ENCODE data around the gene LNPK. TPM values are rescaled to one million over a fixed set of nuclear protein-coding genes. Genes with fewer than 3 reads are reported as not detected.

The LNPK gene
- total RNA-seq, 1 donor from 2014 or later: 36.1 TPM

DNA sequence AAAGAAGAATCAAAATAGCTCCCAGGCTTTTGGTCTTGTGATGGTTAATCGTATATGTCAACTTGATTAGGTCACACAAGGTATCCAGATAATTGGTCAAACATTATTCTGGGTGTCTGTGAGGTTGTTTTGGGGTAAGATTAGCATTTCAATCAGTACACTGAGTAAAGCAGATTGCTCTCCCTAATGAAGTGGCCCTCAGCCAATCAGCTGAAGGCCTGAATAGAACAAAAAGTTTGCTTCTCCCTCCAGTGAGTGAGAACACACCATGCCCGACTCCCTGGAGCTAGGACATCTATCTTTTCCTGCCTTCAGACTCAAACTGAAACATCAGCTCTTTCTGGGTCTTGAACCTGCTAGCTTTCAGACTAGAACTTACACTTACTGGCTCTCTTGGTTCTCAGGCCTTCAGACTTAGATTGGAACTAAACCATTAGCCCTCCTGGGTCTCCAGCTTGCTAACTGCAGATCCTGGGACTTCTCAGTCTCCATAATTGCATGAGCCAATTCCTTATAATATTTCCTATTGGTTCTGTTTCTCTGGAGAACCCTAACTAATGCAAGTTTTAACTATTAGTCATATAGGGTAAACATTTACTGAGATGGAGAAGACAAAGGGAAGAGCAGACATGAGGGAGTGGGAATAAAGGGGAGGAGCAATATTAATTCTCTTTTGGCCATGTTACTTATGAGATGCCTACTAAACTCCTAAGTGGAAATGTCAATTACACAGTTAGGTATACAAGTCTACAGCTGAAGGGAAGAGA lies 25.5 kb downstream of the LNPK start:
- no peak overlapping the region for H3K4me3 ChIP-seq
- no peak overlapping the region for H2AFZ ChIP-seq (replicated peaks)
- Mint-ChIP-seq H3K36me3 (peaks cover 41% of the 10 kb centered on the region), H3K9me3 (peaks cover 4% of the 10 kb centered on the region), H3K27ac (no peak overlapping the region), H3K4me3 (no peak overlapping the region), H3K27me3 (ENCODE audit: insufficient read depth, low read depth) (no peaks in the 10 kb centered on the region), H3K4me1 (peaks cover 7% of the 10 kb centered on the region)
- no peak overlapping the region for H3K27ac ChIP-seq
- H3K4me2 ChIP-seq: no peak overlapping the region
- no peak for DNase-seq (ENCODE audit: low spot score)
- H3K9ac ChIP-seq: no peak overlapping the region
- peaks cover 6% of the 10 kb centered on the region for H4K20me1 ChIP-seq (ENCODE audit: low read depth)
- H3F3A ChIP-seq (ENCODE audit: low read depth): peaks cover 18% of the 10 kb centered on the region
- H3K9me3 ChIP-seq (ENCODE audit: low read depth): peaks cover 7% of the 10 kb centered on the region
- H3K36me3 ChIP-seq: peaks cover 15% of the 10 kb centered on the region
- H3K27me3 ChIP-seq: no peaks in the 10 kb centered on the region
- peaks cover 19% of the 10 kb centered on the region for H3K4me1 ChIP-seq
- TF ChIP-seq EZH2 (IDR thresholded peaks at IDR 0.05) (no peak), EZH2phosphoT487 (IDR thresholded peaks at IDR 0.05) (no peak)
- TF ChIP-seq, protein P1, sequence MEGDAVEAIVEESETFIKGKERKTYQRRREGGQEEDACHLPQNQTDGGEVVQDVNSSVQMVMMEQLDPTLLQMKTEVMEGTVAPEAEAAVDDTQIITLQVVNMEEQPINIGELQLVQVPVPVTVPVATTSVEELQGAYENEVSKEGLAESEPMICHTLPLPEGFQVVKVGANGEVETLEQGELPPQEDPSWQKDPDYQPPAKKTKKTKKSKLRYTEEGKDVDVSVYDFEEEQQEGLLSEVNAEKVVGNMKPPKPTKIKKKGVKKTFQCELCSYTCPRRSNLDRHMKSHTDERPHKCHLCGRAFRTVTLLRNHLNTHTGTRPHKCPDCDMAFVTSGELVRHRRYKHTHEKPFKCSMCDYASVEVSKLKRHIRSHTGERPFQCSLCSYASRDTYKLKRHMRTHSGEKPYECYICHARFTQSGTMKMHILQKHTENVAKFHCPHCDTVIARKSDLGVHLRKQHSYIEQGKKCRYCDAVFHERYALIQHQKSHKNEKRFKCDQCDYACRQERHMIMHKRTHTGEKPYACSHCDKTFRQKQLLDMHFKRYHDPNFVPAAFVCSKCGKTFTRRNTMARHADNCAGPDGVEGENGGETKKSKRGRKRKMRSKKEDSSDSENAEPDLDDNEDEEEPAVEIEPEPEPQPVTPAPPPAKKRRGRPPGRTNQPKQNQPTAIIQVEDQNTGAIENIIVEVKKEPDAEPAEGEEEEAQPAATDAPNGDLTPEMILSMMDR (IDR thresholded peaks at IDR 0.05): no peak
- H3K79me2 ChIP-seq (ENCODE audit: low read depth): no peaks in the 10 kb centered on the region

DNA sequence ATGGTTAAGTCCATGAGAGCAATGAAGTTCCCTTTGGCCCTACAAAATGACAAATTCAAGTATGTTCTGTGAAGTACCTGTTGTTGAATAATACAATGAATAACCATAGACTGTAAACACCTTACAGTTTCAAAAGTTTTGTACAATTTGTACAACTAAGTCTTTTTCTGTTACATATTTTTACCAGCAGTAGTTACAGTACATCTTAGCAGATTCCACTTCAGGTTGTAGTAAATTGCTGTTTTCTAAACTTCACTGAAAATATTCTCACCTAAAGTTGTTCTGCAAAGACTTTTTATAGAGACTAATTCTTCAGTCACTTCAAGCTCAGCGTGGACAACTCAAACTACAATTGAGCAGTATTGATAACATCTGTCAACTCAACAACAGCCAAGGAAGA lies 28.7 kb downstream of the LNPK start:
- no peak overlapping the region for H3K4me2 ChIP-seq
- Mint-ChIP-seq H3K4me1 (no peaks in the 10 kb centered on the region), H3K27ac (no peak overlapping the region), H3K27me3 (ENCODE audit: insufficient read depth, low read depth) (no peaks in the 10 kb centered on the region), H3K36me3 (peaks cover 39% of the 10 kb centered on the region), H3K9me3 (peaks cover 4% of the 10 kb centered on the region), H3K4me3 (no peak overlapping the region)
- no peaks in the 10 kb centered on the region for H3K79me2 ChIP-seq (ENCODE audit: low read depth)
- H3K36me3 ChIP-seq: peaks cover 15% of the 10 kb centered on the region
- H3K4me1 ChIP-seq: no peaks in the 10 kb centered on the region
- H4K20me1 ChIP-seq (ENCODE audit: low read depth): no peaks in the 10 kb centered on the region
- no peaks in the 10 kb centered on the region for H3K27me3 ChIP-seq
- no peak overlapping the region for H3K27ac ChIP-seq
- no peak overlapping the region for H3K4me3 ChIP-seq
- no peak for TF ChIP-seq EZH2phosphoT487 (IDR thresholded peaks at IDR 0.05)
- TF ChIP-seq EZH2 (IDR thresholded peaks at IDR 0.05): no peak
- TF ChIP-seq, protein P1 (IDR thresholded peaks at IDR 0.05): no peak
- no peak for DNase-seq (ENCODE audit: low spot score)
- H3F3A ChIP-seq (ENCODE audit: low read depth): no peaks in the 10 kb centered on the region
- peaks cover 7% of the 10 kb centered on the region for H3K9me3 ChIP-seq (ENCODE audit: low read depth)
- H3K9ac ChIP-seq: no peak overlapping the region
- no peak overlapping the region for H2AFZ ChIP-seq (replicated peaks)

DNA sequence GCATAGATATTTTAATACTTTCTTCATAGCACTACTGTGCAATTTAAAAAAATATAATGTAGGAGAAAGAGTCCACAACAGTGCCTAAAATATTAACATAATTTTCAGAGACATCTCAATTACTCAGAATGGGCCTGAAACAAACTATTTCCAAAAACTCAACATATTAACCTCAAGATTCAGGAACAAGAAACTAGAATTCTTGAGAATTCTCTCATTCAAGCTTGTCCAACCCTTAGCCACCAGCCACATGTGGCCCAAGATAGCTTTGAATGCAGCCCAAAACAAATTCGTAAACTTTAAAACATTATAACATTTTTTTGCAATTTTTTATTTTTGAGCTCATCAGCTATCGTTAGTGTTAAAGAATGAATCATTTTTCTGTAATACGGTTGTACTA lies 35.2 kb downstream of the LNPK start:
- Histone ChIP-seq H3K9ac (no peak overlapping the region), H3K4me1 (no peaks in the 10 kb centered on the region), H3K9me3 (ENCODE audit: low read depth) (no peaks in the 10 kb centered on the region), H3K4me2 (no peak overlapping the region), H3K79me2 (ENCODE audit: low read depth) (no peaks in the 10 kb centered on the region), H3K36me3 (no peaks in the 10 kb centered on the region), H2AFZ (replicated peaks) (no peak overlapping the region), H4K20me1 (ENCODE audit: low read depth) (no peaks in the 10 kb centered on the region), H3K27ac (no peak overlapping the region), H3K4me3 (no peak overlapping the region), H3K27me3 (no peaks in the 10 kb centered on the region), H3F3A (ENCODE audit: low read depth) (no peaks in the 10 kb centered on the region)
- Mint-ChIP-seq H3K4me3 (no peak overlapping the region), H3K36me3 (peaks cover 12% of the 10 kb centered on the region), H3K27ac (no peak overlapping the region), H3K27me3 (ENCODE audit: insufficient read depth, low read depth) (no peaks in the 10 kb centered on the region), H3K9me3 (peaks cover 7% of the 10 kb centered on the region), H3K4me1 (no peaks in the 10 kb centered on the region)
- TF ChIP-seq EZH2phosphoT487 (IDR thresholded peaks at IDR 0.05): no peak
- TF ChIP-seq, protein P1 (IDR thresholded peaks at IDR 0.05): no peak
- no peak for TF ChIP-seq EZH2 (IDR thresholded peaks at IDR 0.05)
- no peak for DNase-seq (ENCODE audit: low spot score)
